SK-N-SH (cell line): ENCODE data around the gene RRM2. TPM values are rescaled to one million over a fixed set of nuclear protein-coding genes. Genes with fewer than 3 reads are reported as not detected.
A peak's percentile ranks its signal among the peaks of the same experiment; 100 is the strongest.

ENCODE experiments used
- CTCF ChIA-PET: fragments of 300-600, 350-600 bp; formaldehyde crosslinking; extraction: SDS; loops from one replicate; lab custom pipeline; 2021; lab: Yijun Ruan, JAX
- POLR2A ChIA-PET: fragments of 350-600 bp; sonication (Branson Sonifier 250); formaldehyde crosslinking; extraction: SDS; loops from one replicate; lab custom pipeline; 2020; ENCODE audit warnings: antibody characterized with exemption, inconsistent platforms; lab: Yijun Ruan, JAX
- DNase-seq: peaks from one replicate; pipeline ENCODE4 v3.0.0; 2012
- H2AFZ ChIP-seq: fragments of 200-600 bp; sonication (generic); 2 replicates; pipeline ENCODE4 v1.8.1; 2016; ENCODE audit warnings: antibody characterized with exemption, mild to moderate bottlenecking, low read depth
- H3F3A ChIP-seq: fragments of 200-600 bp; sonication (generic); replicated peaks from 2 replicates; pipeline ENCODE3; 2016; ENCODE audit warnings: antibody characterized with exemption, mild to moderate bottlenecking; ENCODE audit not compliant: insufficient read depth
- H3K27ac ChIP-seq, 2 experiments: fragments of 200-500 bp in 1 of 2; fragments of 200-600 bp in 1 of 2; sonication (Bioruptor generic) in 1 of 2; sonication (generic), shearing (Covaris generic) in 1 of 2; 2 replicates each; pipeline versions ENCODE4 v1.5.1 to v1.6.1; 2014 to 2016; ENCODE audit warnings: low read depth in 2 of 2, inconsistent platforms in 1 of 2, low read length in 1 of 2, mild to moderate bottlenecking in 1 of 2, mixed read lengths in 1 of 2
- H3K27me3 ChIP-seq: fragments of 200-600 bp; sonication (generic), shearing (Covaris generic); 2 replicates; pipeline ENCODE4 v1.6.1; 2016; ENCODE audit warnings: mixed run types; ENCODE audit not compliant: insufficient read depth
- H3K36me3 ChIP-seq, 2 experiments: fragments of 200-500 bp in 1 of 2; fragments of 200-600 bp in 1 of 2; sonication (Bioruptor generic) in 1 of 2; sonication (generic) in 1 of 2; replicated peaks in 1 of 2; 2 replicates each; pipeline versions ENCODE3 to v1.5.1; 2014 to 2016; ENCODE audit warnings: low read length in 1 of 2, mild to moderate bottlenecking in 1 of 2; ENCODE audit not compliant: insufficient read depth in 2 of 2, control insufficient read depth in 1 of 2
- H3K4me1 ChIP-seq, 2 experiments: fragments of 200-500 bp in 1 of 2; fragments of 200-600 bp in 1 of 2; sonication (Bioruptor generic) in 1 of 2; sonication (generic), shearing (Covaris generic) in 1 of 2; 2 replicates each; pipeline versions ENCODE4 v1.5.1 to v1.6.1; 2014 to 2016; ENCODE audit warnings: low read depth in 1 of 2, low read length in 1 of 2, mixed run types in 1 of 2; ENCODE audit not compliant: insufficient read depth in 2 of 2, control insufficient read depth in 1 of 2
- H3K4me2 ChIP-seq: fragments of 200-600 bp; sonication (generic), shearing (Covaris generic); 2 replicates; pipeline ENCODE4 v1.6.1; 2017; ENCODE audit warnings: mixed run types
- H3K4me3 ChIP-seq, 2 experiments: fragments of 200-500 bp in 1 of 2; fragments of 200-600 bp in 1 of 2; sonication (Bioruptor generic) in 1 of 2; sonication (generic), shearing (Covaris generic) in 1 of 2; 2 replicates each; pipeline versions ENCODE4 v1.5.1 to v1.8.1; 2014 to 2016; ENCODE audit warnings: low read depth in 2 of 2, inconsistent platforms in 1 of 2, low read length in 1 of 2, mild to moderate bottlenecking in 1 of 2, mixed read lengths in 1 of 2, moderate library complexity in 1 of 2
- H3K79me2 ChIP-seq: fragments of 200-600 bp; sonication (generic); 2 replicates; pipeline ENCODE4 v1.8.1; 2017; ENCODE audit warnings: mild to moderate bottlenecking; ENCODE audit not compliant: insufficient read depth
- H3K9ac ChIP-seq: fragments of 200-600 bp; sonication (generic); 2 replicates; pipeline ENCODE4 v1.6.1; 2017; ENCODE audit warnings: mixed run types
- H3K9me2 ChIP-seq: fragments of 200-600 bp; sonication (generic); 2 replicates; pipeline ENCODE4 v1.6.1; 2017; ENCODE audit warnings: mixed run types
- H3K9me3 ChIP-seq: fragments of 200-600 bp; sonication (generic); 2 replicates; pipeline ENCODE4 v1.6.1; 2017; ENCODE audit warnings: mixed run types, mild to moderate bottlenecking, moderate library complexity
- H4K20me1 ChIP-seq: fragments of 200-600 bp; sonication (generic); 2 replicates; pipeline ENCODE4 v1.6.1; 2017; ENCODE audit warnings: mild to moderate bottlenecking, mixed run types; ENCODE audit not compliant: insufficient read depth
- CHD2 ChIP-seq: fragments of 150-350 bp; IDR thresholded peaks from 2 replicates; pipeline ENCODE4 v1.6.1; 2018; ENCODE audit warnings: low read length; ENCODE audit not compliant: partially characterized antibody
- ELF1 ChIP-seq: IDR thresholded peaks from 2 replicates; pipeline ENCODE4 v1.4.0; 2012
- EZH2phosphoT487 ChIP-seq: fragments of 200-600 bp; sonication (generic); IDR thresholded peaks from 2 replicates; pipeline ENCODE4 v1.6.1; 2017; ENCODE audit warnings: low read depth, mixed run types, mild to moderate bottlenecking, antibody characterized with exemption, moderate library complexity, borderline replicate concordance
- FOSL2 ChIP-seq: IDR thresholded peaks from 2 replicates; pipeline ENCODE4 v1.4.0; 2012; ENCODE audit warnings: low read depth, mild to moderate bottlenecking, moderate library complexity, borderline replicate concordance
- FOXM1 ChIP-seq: IDR thresholded peaks from 2 replicates; pipeline ENCODE4 v1.4.0; 2012; ENCODE audit warnings: low read depth, mild to moderate bottlenecking
- GABPA ChIP-seq: IDR thresholded peaks from 2 replicates; pipeline ENCODE4 v1.4.0; 2012; ENCODE audit warnings: low read depth, mild to moderate bottlenecking
- MAX ChIP-seq: IDR thresholded peaks from 2 replicates; pipeline ENCODE4 v1.4.0; 2012; ENCODE audit warnings: low read depth
- MXI1 ChIP-seq: IDR thresholded peaks from 2 replicates; pipeline ENCODE4 v1.6.1; 2012; ENCODE audit warnings: mild to moderate bottlenecking, low read depth, low read length, improper control_type of control experiment
- NFIC ChIP-seq: IDR thresholded peaks from 2 replicates; pipeline ENCODE4 v1.4.0; 2012; ENCODE audit warnings: borderline replicate concordance
- NRF1 ChIP-seq: IDR thresholded peaks from 2 replicates; pipeline ENCODE4 v1.6.1; 2012; ENCODE audit warnings: low read depth, mild to moderate bottlenecking, low read length
- PBX3 ChIP-seq: IDR thresholded peaks from 2 replicates; pipeline ENCODE4; 2012
- POLR2AphosphoS5 ChIP-seq: IDR thresholded peaks from 2 replicates; pipeline ENCODE4 v1.6.1; 2012; ENCODE audit warnings: low read depth, low read length
- RFX5 ChIP-seq: IDR thresholded peaks from 2 replicates; pipeline ENCODE4 v1.6.1; 2012; ENCODE audit warnings: mild to moderate bottlenecking, improper control_type of control experiment, low read length
- RXRA ChIP-seq: IDR thresholded peaks from 2 replicates; pipeline ENCODE4 v1.4.0; 2012; ENCODE audit warnings: low read depth, mild to moderate bottlenecking, borderline replicate concordance
- SIN3A ChIP-seq: IDR thresholded peaks from 2 replicates; pipeline ENCODE4 v1.6.1; 2012; ENCODE audit warnings: low read depth, mild to moderate bottlenecking, low read length, moderate library complexity, borderline replicate concordance
- SMC3 ChIP-seq: IDR thresholded peaks from 2 replicates; pipeline ENCODE4 v1.6.1; 2012; ENCODE audit warnings: low read depth, low read length, improper control_type of control experiment
- TEAD4 ChIP-seq: IDR thresholded peaks from 2 replicates; pipeline ENCODE4 v1.4.0; 2012; ENCODE audit warnings: mild to moderate bottlenecking, borderline replicate concordance; ENCODE audit not compliant: insufficient read depth
- YY1 ChIP-seq: IDR thresholded peaks from 2 replicates; pipeline ENCODE4 v1.4.0; 2012; ENCODE audit warnings: low read depth, mild to moderate bottlenecking
- ZBTB33 ChIP-seq: IDR thresholded peaks from 2 replicates; pipeline ENCODE4 v1.4.0; 2012; ENCODE audit warnings: low read depth, borderline replicate concordance
- whole genome bisulfite sequencing: methylation state at CpG from one replicate; pipeline ENCODE4 v1.1.6; 2017; ENCODE audit warnings: low lambda C conversion rate; 5-methylcytosine and 5-hydroxymethylcytosine counted together
- polyA plus RNA-seq, 3 experiments: library from polyadenylated mRNA; depleted of rRNA; stranded (reverse); fragments of >200 nt; gene quantifications; 2 replicates each; pipeline ENCODE4 v1.2.3, GENCODE V29; 2012
- TF ChIP-seq, protein P1 (sequence below): IDR thresholded peaks from 2 replicates; pipeline ENCODE4 v1.6.1; 2012; ENCODE audit warnings: mild to moderate bottlenecking, low read depth, low read length, moderate library complexity
- TF ChIP-seq, protein P2 (sequence below): fragments of 150-350 bp; IDR thresholded peaks from 2 replicates; pipeline ENCODE4 v1.6.1; 2017; ENCODE audit warnings: antibody characterized with exemption, low read length, low read depth, borderline replicate concordance
- TF ChIP-seq, protein P3 (sequence below): IDR thresholded peaks from 2 replicates; pipeline ENCODE4 v1.4.0; 2012; ENCODE audit warnings: low read depth, borderline replicate concordance

The RRM2 gene
- polyA plus RNA-seq, 1 of the 3 experiments (the other 2 are of a cell fraction) = 38.9 TPM

DNA sequence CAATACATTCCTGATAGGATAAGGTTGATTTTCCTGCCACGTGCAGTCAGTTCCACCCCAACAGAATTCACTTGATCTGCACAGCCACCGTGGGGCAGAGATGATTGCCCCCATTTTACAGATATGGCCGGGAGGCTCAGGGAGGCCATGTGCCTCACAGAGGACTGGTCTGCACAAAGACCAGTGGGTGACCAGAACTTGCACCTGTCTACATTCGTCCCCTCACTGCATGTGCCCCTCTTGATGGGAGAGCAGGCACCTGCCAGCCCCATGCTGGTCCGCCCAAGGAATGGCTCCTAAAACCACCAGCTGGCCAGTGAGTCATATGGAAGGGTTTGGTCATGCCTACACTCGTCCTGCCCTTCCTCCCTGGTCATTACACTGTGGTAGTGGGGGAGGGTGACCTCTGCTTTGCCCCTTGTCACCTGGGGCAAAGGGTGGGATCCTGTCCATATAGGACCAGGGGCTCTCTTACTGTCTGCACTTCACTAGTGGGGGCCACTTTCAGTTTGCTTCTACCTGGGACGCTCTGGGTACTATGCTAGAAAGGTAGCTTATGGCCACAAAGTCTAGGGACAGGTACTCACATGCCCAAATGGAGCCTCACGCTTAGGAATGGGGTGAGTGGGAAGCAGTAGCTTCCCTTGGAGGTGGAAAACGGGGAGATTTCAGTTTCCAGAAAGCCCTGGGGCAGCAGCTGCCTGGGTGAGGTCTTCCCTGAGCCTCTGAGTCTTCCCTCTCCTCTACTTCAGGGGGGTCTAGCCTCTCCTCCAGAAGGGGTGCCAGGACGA is 14.7 kb downstream of the RRM2 start:
- CTCF ChIA-PET = interaction anchor here (0.8 to 24.5 kb wide), 5 partner anchors 8 to 298 kb away, joined by 3 to 403 read pairs (median 10); partner anchors contain the start of gene RRM2
- no peaks in the 10 kb centered on the region for H3K9me2 ChIP-seq
- no peak overlapping the region for H3K27ac ChIP-seq
- H3K4me3 ChIP-seq = no peak overlapping the region
- no peaks in the 10 kb centered on the region; the same call in 1 of the 2 replicates for H4K20me1 ChIP-seq
- DNase-seq = no peak
- H3K4me1 ChIP-seq = peaks cover 0 to 13% of the 10 kb centered on the region in 2 experiments; a peak in 1 of 4 replicates
- WGBS = 78% methylated on average over 8 of the region's 10 CpGs
- H3K4me2 ChIP-seq = no peak overlapping the region
- POLR2A ChIA-PET = no interaction called here
- peaks cover 20% of the 10 kb centered on the region for H3F3A ChIP-seq
- peaks cover 6% of the 10 kb centered on the region; the same call in 1 of the 2 replicates for H3K79me2 ChIP-seq
- no peak overlapping the region for H2AFZ ChIP-seq
- no peaks in the 10 kb centered on the region for H3K9me3 ChIP-seq
- peaks cover under 1 to 7% of the 10 kb centered on the region in 2 experiments for H3K36me3 ChIP-seq
- H3K27me3 ChIP-seq = no peaks in the 10 kb centered on the region
- H3K9ac ChIP-seq = no peak overlapping the region
- TF ChIP-seq FOSL2 = peak; percentile 49; the same call in 1 of the 2 replicates
- TF ChIP-seq PBX3 = peak; percentile 19; the same call in 1 of the 2 replicates
- no peak for TF ChIP-seq NRF1
- no peak for TF ChIP-seq ELF1
- no peak for TF ChIP-seq YY1
- TF ChIP-seq, protein P1, sequence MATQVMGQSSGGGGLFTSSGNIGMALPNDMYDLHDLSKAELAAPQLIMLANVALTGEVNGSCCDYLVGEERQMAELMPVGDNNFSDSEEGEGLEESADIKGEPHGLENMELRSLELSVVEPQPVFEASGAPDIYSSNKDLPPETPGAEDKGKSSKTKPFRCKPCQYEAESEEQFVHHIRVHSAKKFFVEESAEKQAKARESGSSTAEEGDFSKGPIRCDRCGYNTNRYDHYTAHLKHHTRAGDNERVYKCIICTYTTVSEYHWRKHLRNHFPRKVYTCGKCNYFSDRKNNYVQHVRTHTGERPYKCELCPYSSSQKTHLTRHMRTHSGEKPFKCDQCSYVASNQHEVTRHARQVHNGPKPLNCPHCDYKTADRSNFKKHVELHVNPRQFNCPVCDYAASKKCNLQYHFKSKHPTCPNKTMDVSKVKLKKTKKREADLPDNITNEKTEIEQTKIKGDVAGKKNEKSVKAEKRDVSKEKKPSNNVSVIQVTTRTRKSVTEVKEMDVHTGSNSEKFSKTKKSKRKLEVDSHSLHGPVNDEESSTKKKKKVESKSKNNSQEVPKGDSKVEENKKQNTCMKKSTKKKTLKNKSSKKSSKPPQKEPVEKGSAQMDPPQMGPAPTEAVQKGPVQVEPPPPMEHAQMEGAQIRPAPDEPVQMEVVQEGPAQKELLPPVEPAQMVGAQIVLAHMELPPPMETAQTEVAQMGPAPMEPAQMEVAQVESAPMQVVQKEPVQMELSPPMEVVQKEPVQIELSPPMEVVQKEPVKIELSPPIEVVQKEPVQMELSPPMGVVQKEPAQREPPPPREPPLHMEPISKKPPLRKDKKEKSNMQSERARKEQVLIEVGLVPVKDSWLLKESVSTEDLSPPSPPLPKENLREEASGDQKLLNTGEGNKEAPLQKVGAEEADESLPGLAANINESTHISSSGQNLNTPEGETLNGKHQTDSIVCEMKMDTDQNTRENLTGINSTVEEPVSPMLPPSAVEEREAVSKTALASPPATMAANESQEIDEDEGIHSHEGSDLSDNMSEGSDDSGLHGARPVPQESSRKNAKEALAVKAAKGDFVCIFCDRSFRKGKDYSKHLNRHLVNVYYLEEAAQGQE = no peak
- TF ChIP-seq EZH2phosphoT487 = no peak
- no peak for TF ChIP-seq CHD2
- TF ChIP-seq SMC3 = no peak
- TF ChIP-seq, protein P2, sequence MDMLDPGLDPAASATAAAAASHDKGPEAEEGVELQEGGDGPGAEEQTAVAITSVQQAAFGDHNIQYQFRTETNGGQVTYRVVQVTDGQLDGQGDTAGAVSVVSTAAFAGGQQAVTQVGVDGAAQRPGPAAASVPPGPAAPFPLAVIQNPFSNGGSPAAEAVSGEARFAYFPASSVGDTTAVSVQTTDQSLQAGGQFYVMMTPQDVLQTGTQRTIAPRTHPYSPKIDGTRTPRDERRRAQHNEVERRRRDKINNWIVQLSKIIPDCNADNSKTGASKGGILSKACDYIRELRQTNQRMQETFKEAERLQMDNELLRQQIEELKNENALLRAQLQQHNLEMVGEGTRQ = no peak
- TF ChIP-seq TEAD4 = no peak
- TF ChIP-seq MXI1 = no peak
- no peak for TF ChIP-seq FOXM1
- no peak for TF ChIP-seq GABPA
- no peak for TF ChIP-seq MAX
- TF ChIP-seq RFX5 = no peak
- peak; percentile 51 for TF ChIP-seq POLR2AphosphoS5
- no peak for TF ChIP-seq RXRA
- no peak for TF ChIP-seq ZBTB33
- TF ChIP-seq, protein P3, sequence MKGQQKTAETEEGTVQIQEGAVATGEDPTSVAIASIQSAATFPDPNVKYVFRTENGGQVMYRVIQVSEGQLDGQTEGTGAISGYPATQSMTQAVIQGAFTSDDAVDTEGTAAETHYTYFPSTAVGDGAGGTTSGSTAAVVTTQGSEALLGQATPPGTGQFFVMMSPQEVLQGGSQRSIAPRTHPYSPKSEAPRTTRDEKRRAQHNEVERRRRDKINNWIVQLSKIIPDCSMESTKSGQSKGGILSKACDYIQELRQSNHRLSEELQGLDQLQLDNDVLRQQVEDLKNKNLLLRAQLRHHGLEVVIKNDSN = no peak
- no peak for TF ChIP-seq NFIC
- TF ChIP-seq SIN3A = peak; percentile 14; the same call in 1 of the 2 replicates
